ENCODE data around the gene TMEM108.

Gene TMEM108

GRCh38 chr3:133440652-133441051 lies 402.5 kb downstream of the TMEM108 start:
- DNase-seq: no peak

- DNase-seq: no peak
Measured at GRCh38 chr3:133441867-133442270, 403.7 kb downstream of the TMEM108 start.

- DNase-seq: no peak
Measured at GRCh38 chr3:133442518-133442917, 404.3 kb downstream of the TMEM108 start.

DNA sequence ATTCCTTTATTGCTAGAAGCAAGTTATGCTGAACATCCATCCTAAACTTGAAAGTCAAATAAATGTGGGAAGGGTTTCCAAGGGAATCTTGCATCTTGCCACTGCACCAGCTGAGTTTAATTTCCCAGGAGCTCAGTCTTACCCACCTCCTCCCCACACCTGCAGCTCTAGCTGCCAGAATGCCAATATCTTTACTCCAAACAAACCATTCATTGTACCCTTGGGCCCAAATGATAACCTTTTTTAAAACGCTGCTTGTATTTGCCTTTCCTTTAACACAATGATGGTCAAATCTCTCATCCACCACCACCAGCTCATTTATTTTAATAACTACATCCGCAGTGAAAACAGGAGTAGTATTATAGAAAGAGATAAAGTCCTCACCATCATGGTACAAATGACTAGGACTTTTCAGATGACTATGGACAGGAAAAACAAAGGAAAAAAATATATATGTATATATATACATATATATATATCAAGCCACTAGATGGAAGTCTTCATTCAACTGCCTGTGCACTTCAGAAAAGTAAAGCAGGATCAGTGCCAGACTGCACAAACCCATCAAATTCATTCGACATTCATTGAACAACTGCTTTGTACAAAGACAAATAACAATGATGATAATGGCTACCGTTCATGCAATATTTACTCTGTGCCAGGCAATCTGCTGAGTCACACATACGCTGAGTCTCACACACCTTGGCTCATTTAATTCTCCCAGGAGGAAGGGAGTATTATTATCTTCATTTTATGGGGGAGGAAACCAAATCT lies 405.6 kb downstream of the TMEM108 start:
- no peak for DNase-seq

GRCh38 chr3:133444423-133444774 lies 406.2 kb downstream of the TMEM108 start:
- no peak for DNase-seq

DNA sequence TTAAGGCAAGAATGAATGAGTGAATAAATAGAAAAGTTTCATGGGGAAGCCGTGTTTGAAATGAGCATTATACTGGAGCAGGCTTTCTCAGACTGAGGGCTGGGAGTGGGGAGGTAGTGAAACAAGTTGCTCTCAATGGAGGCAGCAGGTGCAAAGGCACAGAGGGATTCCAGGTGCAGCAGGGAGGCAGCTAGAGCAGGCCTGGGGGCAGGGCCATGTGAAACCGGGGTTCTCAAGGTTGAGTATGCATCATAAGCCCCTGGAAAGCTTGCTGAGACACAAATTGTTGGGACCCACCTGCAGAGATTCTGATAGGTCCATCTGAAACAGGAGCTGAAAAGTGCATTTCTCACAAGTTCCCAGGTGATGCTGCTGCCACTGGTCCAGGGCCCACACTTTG lies 406.9 kb downstream of the TMEM108 start:
- DNase-seq: no peak

All from NCI-H187 (cell line).